Stomach (tissue), 4 donors: Measurements from ENCODE around the gene NKAIN4.

Experiments used
- CTCF ChIP-seq, 7 experiments: fragments of 450-650 bp in 4 of 7; fragments of 200-600 bp in 3 of 7; sonication (generic) in 3 of 7; IDR thresholded peaks; one replicate each; pipeline ENCODE4 v1.5.1; 2016 to 2019; ENCODE audit warnings: antibody characterized with exemption in 7 of 7, control low read depth in 2 of 7, mild to moderate bottlenecking in 1 of 7
- EP300 ChIP-seq: sonication (generic); formaldehyde crosslinking; IDR thresholded peaks from one replicate; pipeline ENCODE4 v1.6.1; 2017; ENCODE audit warnings: antibody characterized with exemption
- POLR2A ChIP-seq, 4 donors: fragments of 450-650 bp; IDR thresholded peaks; one replicate each; pipeline ENCODE4 v1.6.1; 2016; ENCODE audit warnings: antibody characterized with exemption in 4 of 4, control low read depth in 2 of 4, mild to moderate bottlenecking in 1 of 4, moderate library complexity in 1 of 4

- TF ChIP-seq CTCF (IDR thresholded peaks at IDR 0.05) (no peak), POLR2A (IDR thresholded peaks at IDR 0.05) (no peak), EP300 (no peak)
These were observed 34.3 kb downstream of the NKAIN4 start for GRCh38 chr20:63219866-63220521.
